DND-41 (cell line): Measurements from ENCODE around the gene PRKAR2B.

Source experiments
- ATAC-seq: fragments of 200-7000 bp; cut with Tn5 transposase; 3 replicates; pipeline ENCODE4 v1.9.1; 2021; ENCODE audit warnings: low read depth; ENCODE audit not compliant: insufficient read depth
- DNase-seq: peaks from one replicate; pipeline ENCODE4 v3.0.0-alpha.2; 2020
- H2AFZ ChIP-seq: 2 replicates; pipeline ENCODE4 v1.6.0; 2012; ENCODE audit warnings: low read depth, low read length
- H3K27ac ChIP-seq: 2 replicates; pipeline ENCODE4 v1.5.1; 2012; ENCODE audit warnings: low read length, inconsistent platforms
- H3K27me3 ChIP-seq: fragments of 200-600 bp; sonication (generic); 2 replicates; pipeline ENCODE4 v1.6.0; 2012; ENCODE audit warnings: low read length, mild to moderate bottlenecking, inconsistent platforms; ENCODE audit not compliant: insufficient read depth, poor library complexity
- H3K36me3 ChIP-seq: 2 replicates; pipeline ENCODE4 v1.5.1; 2012; ENCODE audit warnings: low read length, inconsistent platforms; ENCODE audit not compliant: insufficient read depth
- H3K4me1 ChIP-seq: 2 replicates; pipeline ENCODE4 v1.5.1; 2012; ENCODE audit warnings: mild to moderate bottlenecking, low read length; ENCODE audit not compliant: insufficient read depth
- H3K4me2 ChIP-seq: 2 replicates; pipeline ENCODE4 v1.6.0; 2012; ENCODE audit warnings: mild to moderate bottlenecking, moderate library complexity, low read length, inconsistent platforms; ENCODE audit not compliant: insufficient read depth
- H3K4me3 ChIP-seq, 2 experiments: fragments of 200-600 bp in 1 of 2; shearing (Covaris generic) in 1 of 2; 2 replicates each; pipeline ENCODE4 v1.5.1; 2012 to 2016; ENCODE audit warnings: inconsistent platforms in 2 of 2, low read length in 2 of 2, mild to moderate bottlenecking in 2 of 2, low read depth in 1 of 2, moderate library complexity in 1 of 2
- H3K79me2 ChIP-seq: 2 replicates; pipeline ENCODE4 v1.6.0; 2012; ENCODE audit warnings: low read length, inconsistent platforms; ENCODE audit not compliant: insufficient read depth
- H3K9ac ChIP-seq: 2 replicates; pipeline ENCODE4 v1.6.0; 2012; ENCODE audit warnings: low read depth, mild to moderate bottlenecking, inconsistent platforms, low read length, moderate library complexity
- H3K9me3 ChIP-seq: 2 replicates; pipeline ENCODE4 v1.5.1; 2012; ENCODE audit warnings: low read length, moderate library complexity, mild to moderate bottlenecking, inconsistent platforms; ENCODE audit not compliant: insufficient read depth, severe bottlenecking
- H4K20me1 ChIP-seq: 2 replicates; pipeline ENCODE4 v1.6.0; 2012; ENCODE audit warnings: low read length; ENCODE audit not compliant: insufficient read depth
- EZH2 ChIP-seq: IDR thresholded peaks from 3 replicates; pipeline ENCODE4 v1.6.1; 2012; ENCODE audit warnings: borderline replicate concordance, low read depth, mild to moderate bottlenecking, moderate library complexity, low read length, inconsistent platforms; ENCODE audit not compliant: severe bottlenecking
- TF ChIP-seq, protein P1 (sequence below): IDR thresholded peaks from 2 replicates; pipeline ENCODE4 v1.5.1; 2012; ENCODE audit warnings: borderline replicate concordance, low read length, moderate library complexity, mild to moderate bottlenecking; ENCODE audit not compliant: poor library complexity, severe bottlenecking; ENCODE audit errors: extremely low read depth

Gene PRKAR2B

DNA sequence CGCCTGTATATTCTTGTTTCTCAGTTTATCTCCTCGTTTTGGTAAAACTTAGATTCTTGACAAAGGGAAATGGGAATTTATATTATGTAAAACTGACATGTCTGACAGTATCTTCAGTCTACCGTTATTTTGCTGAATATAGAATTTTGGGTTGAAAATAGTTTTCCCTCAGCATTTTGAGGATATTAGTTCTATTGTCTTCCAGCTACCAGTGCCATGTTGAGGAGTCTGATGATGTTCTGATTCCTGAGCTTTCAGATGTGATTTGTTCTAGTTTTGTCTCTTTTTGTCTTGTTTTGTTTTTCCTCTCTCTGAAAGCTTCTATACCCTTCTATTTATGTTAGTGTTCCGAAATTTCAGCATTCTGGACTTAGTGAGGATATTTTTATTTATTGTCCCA is 8.0 kb upstream of the PRKAR2B start:
- H3K27ac ChIP-seq, result no peak overlapping the region
- H2AFZ ChIP-seq, result no peak overlapping the region
- no peaks in the 10 kb centered on the region for H4K20me1 ChIP-seq
- DNase-seq (no peak), ATAC-seq (no peak)
- H3K4me3 ChIP-seq, result no peak overlapping the region
- TF ChIP-seq, protein P1, sequence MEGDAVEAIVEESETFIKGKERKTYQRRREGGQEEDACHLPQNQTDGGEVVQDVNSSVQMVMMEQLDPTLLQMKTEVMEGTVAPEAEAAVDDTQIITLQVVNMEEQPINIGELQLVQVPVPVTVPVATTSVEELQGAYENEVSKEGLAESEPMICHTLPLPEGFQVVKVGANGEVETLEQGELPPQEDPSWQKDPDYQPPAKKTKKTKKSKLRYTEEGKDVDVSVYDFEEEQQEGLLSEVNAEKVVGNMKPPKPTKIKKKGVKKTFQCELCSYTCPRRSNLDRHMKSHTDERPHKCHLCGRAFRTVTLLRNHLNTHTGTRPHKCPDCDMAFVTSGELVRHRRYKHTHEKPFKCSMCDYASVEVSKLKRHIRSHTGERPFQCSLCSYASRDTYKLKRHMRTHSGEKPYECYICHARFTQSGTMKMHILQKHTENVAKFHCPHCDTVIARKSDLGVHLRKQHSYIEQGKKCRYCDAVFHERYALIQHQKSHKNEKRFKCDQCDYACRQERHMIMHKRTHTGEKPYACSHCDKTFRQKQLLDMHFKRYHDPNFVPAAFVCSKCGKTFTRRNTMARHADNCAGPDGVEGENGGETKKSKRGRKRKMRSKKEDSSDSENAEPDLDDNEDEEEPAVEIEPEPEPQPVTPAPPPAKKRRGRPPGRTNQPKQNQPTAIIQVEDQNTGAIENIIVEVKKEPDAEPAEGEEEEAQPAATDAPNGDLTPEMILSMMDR, result no peak
- no peak for TF ChIP-seq EZH2
- H3K36me3 ChIP-seq, result no peaks in the 10 kb centered on the region
- no peaks in the 10 kb centered on the region for H3K9me3 ChIP-seq
- no peak overlapping the region for H3K4me2 ChIP-seq
- no peaks in the 10 kb centered on the region for H3K79me2 ChIP-seq
- H3K9ac ChIP-seq, result no peak overlapping the region
- no peaks in the 10 kb centered on the region for H3K27me3 ChIP-seq
- no peaks in the 10 kb centered on the region for H3K4me1 ChIP-seq

DNA sequence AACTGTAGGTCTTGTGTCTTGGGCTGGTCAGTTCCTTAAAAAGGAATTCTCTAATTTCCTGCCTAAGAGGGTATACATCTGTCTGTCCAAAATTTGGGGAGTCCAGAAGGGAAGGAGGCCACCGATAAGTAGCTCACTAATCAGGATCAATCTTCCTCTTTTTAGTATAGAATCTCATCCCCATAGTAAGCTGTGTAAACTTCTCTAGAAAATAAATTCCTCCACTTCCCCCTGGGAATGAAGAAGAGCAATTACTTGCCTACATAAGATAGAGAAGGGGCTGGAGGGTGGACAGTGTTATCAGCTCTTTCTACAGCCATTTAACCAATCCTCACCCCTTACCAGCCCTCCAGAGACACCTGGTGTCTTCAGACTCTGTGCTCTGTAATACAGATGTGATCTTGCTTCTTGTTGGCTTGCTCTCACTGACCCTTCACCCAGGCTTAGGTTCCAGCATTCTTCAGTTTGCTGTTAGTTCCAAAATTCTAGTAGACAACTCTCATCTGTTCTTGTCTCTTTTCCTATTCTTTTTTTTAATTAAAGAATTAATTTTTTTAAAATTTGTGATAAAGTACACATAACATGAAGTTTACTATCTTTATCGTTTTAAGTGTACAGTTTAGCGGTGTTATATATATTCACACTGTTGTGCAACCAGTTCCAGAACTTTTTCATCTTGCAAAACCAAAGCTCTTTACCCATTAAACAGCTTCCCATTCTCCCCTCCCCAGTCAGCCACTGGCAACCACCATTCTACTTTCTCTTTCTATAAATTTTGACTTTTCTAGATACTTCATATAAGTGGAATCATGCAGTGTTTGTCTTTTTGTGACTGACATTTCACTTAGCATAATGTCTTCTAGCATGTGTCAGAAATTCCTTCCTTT is 6.5 kb upstream of the PRKAR2B start:
- ATAC-seq (no peak), DNase-seq (no peak)
- TF ChIP-seq, protein P1, result no peak
- TF ChIP-seq EZH2, result no peak
- Histone ChIP-seq H3K27me3 (no peaks in the 10 kb centered on the region), H3K4me3 (no peak overlapping the region), H3K4me2 (no peak overlapping the region), H4K20me1 (no peaks in the 10 kb centered on the region), H3K27ac (no peak overlapping the region), H3K79me2 (no peaks in the 10 kb centered on the region), H3K36me3 (no peaks in the 10 kb centered on the region), H3K4me1 (no peaks in the 10 kb centered on the region), H3K9ac (no peak overlapping the region), H3K9me3 (no peaks in the 10 kb centered on the region), H2AFZ (no peak overlapping the region)

GRCh38 chr7:107039199-107039900 is 5.2 kb upstream of the PRKAR2B start:
- Histone ChIP-seq H3K4me3 (no peak overlapping the region), H3K27ac (no peak overlapping the region), H3K9me3 (no peaks in the 10 kb centered on the region), H3K4me2 (no peak overlapping the region), H3K9ac (no peak overlapping the region), H3K27me3 (peaks cover 5% of the 10 kb centered on the region), H2AFZ (no peak overlapping the region), H4K20me1 (no peaks in the 10 kb centered on the region), H3K36me3 (no peaks in the 10 kb centered on the region), H3K4me1 (peaks cover 6% of the 10 kb centered on the region), H3K79me2 (no peaks in the 10 kb centered on the region)
- no peak for ATAC-seq
- TF ChIP-seq, protein P1, result no peak
- no peak for TF ChIP-seq EZH2
- no peak for DNase-seq
